Measurements from ENCODE around the gene SPATA21.

Gene SPATA21

DNA sequence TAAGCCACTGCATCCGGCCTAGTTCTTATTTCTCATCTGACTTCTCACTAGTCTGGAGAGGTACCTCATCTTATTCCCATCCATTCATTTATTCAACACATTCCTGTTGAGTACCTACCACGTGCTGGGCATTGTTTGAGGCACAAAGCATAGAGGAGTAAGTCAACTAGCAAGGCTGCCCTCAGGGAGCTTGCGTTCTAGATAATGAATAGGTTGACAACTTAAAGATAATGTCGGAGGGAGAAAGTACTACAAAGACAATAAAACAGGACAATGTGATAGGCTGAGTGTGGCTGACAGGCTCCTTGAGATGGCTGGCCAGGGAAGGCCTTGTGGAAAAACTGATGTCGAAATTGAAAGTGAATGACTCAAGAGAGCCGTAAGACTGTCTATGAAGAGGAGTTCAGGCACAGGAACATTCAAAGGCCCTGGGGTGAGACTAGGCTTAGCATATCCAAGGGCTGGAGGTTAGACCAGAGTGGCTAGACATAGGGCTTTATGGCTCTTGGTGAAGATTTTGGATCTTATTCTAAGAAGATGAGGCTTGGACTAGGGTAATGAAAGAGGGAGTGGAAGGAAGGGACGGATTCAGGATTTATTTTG lies 18.3 kb downstream of the SPATA21 start:
- no peak for DNase-seq

DNA sequence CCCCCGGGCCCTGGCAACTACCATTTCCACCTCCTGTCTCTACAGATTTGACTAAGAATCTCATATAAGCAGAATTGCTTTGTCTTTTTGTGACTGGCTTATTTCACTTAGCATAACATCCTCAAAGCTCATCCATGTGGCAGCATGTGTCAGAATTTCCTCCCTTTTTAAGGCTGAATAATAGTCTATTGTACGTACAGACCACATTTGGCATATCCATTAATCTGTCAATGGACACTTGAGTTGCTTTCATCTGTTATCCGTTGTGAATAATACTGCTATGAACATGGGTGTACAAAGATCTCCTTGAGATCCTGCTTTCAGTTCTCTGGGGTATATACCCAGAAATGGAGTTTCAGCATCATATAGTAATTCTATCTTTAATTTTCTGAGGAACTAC lies 24.0 kb downstream of the SPATA21 start:
- DNase-seq = no peak

DNA sequence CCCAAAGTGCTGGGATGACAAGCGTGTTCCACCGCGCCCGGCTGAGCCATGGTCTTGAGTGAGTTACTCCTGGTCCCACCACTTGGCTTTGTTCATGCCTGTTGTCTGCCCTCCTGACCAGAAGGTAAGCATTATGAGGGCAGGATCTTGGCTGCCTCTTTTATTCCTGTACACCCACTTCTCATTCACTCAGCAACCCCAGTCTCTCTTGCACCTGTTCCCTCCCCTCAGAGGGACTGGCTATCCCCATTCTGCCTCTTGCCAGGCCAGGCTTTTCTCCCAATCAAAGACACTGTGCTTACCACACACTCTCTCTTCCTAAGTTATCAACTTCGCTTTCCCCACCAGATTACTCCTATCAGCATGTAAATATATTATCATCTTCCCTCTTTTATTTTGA lies 26.4 kb downstream of the SPATA21 start:
- no peak for DNase-seq

DNA sequence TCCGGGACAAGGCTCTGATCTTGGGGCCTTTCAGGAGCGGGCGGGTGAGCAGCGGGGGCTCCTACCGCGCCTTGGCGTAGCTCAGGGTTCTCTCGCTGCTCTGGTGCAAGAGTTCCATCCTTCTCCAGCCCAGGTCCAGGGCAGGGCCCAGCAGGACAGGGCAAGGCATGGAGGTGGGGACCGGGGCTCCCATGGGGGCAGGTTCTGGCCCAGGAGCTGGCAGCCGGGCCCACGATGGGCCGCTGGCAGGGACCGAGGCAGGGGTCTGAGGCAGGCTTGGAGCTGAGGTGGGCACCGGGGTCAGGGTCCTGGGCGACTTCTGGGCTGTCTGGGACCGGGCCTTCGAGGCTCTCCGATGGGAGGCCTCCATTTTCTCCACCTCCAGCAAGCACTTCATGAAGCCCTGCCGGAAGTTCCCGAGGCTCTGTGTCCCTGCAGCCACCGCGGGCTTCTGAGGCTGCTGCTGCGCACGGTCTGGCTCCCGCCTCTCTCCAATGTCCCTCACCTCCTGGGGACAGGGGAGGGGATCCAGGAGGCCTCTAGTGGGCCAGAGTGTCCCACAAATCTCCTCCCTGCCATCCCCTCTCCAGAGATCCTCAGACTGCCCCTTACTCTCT lies 27.6 kb downstream of the SPATA21 start:
- no peak for DNase-seq

DNA sequence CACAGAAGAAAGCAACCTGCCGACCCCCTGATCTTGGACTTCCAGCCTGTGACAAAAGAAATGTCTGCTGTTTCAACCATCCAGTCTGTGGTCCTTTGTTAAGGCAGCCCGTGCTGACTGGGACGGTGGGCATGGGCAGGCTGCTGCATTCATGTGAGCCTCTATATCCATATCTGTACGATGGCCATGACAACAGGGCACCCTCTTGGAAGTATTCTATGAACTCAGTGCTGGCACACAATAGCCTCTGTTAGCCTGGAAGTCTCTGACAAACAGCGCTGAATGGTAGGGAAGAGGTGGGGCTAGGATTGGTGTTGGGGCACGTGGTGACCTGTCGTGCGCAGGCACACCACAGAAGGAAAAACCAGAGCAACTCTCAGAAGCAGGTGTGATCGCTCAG lies 30.4 kb downstream of the SPATA21 start:
- DNase-seq = no peak

DNA sequence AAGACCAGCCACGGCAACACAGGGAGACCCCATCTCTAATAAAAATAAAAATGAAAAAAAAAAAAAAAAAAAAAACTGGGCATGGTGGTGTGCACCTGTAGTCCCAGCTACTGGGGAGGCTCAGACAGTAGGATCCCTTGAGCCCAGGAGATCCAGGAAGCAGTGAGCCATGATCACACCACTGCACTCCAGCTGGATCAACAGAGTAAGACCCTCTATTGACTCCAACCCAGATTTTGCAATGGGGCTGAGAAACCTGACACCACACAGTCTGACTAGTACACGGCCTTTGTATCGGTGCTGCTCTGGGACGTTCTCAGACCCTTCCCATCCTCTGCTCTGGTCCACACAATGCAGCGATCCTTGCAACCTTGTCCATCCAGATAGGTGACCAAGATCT lies 31.8 kb downstream of the SPATA21 start:
- DNase-seq = no peak

DNA sequence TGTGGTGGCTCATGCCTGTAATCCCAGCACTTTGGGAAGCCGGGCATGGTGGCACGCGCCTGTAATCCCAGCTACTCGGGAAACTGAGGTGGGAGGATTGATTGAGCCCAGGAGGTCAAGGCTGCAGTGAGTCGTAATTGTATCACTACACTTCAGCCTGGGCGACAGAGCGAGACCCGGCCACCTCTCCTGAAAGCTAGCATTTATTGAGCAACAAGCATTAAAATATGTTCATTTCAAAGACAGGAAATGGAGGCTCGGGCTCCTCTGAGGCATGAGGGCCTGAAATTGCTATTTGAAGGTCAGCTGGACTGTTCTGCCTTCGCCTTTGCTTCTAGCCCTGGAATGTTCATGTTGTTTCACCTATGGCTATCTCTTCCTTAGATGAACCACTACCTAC lies 34.5 kb downstream of the SPATA21 start:
- DNase-seq = no peak

DNA sequence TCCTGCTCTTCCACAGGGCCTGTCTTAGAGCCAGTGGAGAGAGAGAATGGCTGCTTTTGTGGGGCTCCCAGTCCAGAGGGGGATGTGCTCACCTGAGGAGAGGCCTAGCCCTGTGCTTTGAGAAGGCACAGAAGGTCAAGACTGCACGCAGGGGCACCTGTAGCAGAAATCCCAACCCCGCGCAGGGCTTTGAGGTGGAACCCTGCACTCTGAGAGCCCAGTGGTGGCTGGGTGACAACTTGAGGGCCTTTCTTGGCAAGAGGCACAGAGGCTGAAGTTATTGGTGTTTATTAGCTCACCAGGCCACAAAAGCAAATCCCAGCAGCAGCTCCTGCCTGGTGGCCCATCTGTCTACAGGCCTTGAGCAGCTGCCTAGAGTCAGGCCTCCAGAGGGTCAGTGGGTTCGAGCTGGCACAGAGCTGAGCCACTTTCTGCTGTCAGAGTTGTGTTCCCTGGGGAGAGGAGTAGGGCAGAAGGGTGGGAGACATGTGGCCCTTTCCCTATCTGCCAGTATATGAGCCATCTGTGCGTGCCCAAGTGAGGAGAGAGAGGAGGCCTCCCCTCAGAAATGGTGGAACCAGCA lies 38.8 kb downstream of the SPATA21 start:
- no peak for DNase-seq

DNA sequence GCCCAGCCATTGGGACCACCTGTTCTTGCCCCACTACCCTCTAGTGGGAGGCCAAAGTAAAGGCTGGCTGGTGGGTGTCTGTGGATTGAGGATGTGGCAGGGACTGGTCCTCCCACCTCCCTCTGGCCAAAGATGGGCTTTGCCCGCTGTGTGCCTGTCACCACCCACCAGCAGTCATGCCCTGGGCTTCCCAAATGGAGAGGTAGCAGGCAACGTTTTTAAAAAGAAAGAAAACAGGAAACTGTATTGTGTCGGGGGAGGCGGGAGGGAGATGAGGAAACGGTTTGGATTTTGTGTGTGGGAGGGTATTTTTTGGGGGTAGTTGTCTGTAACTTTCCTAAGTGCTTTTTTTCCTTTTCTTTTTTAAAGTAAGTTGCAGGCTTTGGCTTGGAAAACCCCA lies 40.1 kb downstream of the SPATA21 start:
- no peak for DNase-seq

DNA sequence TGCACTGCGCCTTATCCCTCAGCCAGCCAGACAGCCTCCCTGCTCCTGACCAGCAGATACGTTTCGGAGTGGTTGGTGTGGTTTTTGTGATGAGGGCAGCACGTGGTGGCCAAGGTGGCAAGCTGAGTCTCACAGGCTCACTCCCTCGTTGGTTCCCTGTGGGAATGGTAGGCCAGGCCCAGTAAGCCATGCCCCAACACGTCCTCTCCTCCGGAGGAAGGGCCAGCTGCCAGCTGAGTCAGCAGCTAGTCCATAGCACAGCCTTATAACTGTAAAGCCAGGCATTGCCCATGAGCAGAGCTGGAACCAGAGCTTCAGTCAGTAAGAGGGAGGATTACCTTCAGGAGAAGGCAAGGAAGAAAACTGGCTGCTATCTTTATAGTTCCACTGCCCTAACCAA lies 40.6 kb downstream of the SPATA21 start:
- DNase-seq = no peak

DNA sequence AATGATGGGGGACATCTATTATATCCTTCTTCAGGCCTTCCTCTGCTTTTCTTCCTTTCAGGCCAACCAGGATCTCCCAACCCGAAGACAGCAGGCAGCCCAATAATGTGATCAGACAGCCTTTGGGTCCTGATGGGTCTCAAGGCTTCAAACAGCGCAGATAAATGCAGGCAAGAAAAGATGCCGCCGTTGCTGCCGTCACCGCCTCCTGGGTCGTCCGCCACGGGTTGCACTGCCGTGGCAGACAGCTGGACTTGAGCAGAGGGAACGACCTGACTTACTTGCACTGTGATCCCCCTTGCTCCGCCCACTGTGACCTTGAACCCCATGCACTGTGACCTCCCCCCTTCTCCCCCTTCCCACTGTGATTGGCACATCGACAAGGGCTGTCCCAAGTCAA lies 42.2 kb downstream of the SPATA21 start:
- DNase-seq = no peak

DNA sequence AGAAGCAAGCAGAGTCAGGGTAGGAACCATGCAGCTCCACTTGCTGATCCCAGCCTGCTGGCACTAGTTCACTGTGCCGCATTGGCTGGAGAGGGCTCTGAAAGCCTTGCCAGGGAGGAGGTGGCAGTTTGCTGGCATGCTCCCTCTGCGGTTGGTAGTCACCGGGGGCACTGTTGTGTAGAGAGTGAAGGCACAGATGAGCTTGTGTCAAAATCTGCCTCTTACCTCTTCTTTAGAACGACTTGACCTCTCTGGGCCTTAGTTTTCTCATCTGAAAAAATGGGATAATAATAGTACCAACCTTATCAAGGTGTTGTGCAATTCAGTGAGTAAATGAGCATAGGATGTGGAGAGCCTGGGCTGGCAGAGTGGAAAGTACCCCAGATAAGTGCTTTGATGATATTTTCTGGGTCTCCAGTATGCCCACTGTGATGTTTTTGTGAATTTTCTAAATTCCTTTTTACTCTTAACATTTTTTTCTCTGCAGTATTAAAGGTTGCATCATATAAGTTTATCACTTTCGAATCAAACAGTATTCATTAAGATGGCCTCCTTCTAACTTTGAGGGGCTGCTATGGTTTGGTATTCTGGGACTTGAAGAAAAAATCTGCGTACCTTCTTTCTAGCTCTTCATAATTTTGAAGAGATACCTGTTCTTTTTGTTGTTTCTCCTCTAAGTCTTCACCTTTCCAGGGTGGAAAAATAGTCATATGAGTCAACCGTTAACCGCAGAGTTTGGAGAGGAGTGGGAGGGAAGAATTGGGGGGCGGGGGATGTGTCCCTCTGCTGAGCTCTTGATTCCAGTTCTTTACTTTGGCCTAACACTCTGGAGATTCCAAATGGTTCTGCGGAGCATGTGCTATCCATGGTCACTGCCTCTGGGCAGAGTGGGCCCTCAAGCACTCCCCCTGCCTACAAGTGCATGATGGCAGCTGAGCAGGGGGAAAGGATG lies 43.4 kb downstream of the SPATA21 start:
- no peak for DNase-seq

DNA sequence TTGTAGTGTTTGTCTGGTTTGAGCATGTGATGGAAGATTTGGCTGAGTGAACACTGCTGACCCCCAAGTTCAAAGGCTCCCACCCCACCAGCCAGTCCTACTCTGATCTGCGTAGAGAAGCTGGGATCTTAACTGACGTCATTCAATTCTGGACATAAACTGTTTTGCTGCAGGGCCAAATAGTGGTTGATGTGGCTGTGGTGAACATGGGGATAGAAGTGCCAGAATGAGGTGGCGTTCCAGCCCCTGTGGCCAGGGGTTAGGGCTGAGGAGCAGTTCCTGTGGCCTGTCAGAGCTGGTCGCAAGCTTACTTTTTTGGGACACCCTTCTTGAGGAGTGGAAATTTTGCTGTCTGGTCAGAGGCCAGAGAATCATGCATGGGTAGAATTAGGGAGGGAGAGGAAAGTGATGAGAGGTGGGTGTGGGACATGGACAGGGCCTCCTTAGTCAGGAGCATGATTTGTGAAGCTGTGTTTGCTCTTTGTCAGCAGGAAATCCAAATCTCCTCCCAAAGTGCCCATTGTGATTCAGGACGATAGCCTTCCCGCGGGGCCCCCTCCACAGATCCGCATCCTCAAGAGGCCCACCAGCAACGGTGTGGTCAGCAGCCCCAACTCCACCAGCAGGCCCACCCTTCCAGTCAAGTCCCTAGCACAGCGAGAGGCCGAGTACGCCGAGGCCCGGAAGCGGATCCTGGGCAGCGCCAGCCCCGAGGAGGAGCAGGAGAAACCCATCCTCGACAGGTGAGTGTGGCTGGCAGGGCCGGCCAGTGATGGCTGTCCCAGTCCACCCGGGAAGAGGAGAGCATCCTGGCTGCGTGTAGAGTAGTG lies 44.3 kb downstream of the SPATA21 start:
- DNase-seq = no peak

DNA sequence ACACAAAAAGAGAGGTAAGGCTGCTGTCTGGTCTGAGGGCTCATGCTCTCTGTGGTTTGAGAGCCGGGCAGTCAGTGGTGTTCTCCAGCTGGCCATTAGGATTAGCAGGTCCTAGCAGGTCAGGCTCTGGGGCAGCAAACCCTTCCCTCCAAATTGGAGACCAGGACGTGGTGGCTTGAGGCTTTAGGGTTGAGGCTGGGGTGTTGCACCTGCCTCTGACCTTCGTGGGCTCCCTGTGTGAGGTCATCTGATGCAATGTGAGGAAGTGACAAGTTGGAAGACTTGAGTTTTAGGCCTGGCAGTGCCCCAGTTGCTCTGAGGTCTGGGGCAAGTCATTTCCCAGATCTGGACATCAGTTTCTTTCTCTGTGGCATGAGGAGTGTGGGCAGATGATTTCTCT lies 45.8 kb downstream of the SPATA21 start:
- DNase-seq = no peak

DNA sequence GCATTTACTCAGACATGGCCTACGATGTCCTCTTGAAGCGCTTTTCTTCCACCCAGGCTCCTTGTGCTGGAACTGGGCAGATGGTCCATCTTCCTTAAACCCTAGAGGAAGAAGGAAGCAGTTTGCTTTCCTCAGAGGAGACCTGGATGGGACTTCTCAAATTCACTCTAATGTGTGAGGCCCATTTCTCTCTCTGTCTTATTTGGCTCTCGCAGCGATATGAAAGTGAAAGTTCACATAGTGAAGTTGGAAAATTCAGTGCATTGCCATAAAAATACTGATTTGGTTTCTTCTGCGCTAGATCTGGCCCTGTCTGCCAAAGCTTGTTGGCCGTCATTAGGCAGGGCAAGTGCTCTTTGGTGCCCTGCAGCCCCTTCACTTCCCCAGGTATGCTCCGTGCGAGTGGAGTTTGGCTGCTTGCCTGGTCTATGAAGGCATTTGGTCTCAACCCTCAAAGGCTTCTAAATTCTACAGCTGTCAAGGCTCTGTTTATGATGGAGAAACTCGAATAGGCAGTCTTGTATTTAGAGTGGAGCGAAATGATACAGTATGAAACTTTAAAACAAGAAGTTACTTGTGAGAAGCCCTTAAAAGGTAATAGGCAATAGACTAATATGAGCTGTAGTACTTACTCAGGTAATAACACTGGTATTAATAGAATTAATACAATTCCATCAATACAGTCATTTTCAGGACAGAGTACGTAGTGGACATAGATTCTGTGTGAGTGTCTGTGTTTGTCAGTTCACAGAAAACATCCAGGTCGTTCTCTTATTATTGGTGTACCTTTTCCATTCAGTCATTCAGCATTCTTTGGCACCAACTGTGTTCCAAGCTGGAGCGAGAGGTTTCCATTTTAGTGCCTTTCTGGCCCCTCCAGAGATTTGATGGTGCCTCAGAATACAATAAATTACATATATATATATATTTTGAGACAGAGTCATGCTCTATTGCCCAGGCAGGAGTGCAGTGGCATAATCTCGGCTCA lies 49.7 kb downstream of the SPATA21 start:
- DNase-seq = no peak

DNA sequence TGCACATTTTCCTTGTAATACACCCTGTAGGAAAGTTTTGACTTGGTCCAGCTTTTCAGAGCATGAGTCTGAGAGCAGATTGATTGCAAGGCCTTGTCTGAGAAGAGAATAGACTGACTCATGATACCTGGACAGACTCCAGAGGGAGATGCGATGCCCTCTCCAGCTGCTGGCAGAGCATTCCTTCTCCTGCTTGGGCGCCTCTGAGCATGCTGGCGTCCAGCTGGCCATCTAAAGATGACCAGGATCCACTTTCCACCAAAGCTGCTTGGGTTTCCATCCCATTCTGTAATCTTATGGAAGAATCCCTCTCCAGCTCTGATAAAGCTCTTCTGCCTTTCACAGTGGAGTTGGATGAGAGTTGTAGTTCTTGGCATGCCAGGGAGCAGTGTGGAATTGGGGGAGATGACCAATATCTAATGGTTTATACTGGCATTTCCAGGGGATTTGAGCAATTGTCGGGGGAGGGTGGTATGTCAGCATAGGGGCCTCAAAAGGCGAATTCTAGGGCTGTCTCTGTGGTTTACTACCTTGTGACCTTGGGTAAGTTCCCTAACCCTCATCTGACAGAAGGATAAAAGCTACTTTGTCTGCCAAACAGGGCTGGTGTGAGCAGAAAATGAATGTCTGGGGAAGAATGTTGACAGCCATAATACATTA lies 50.6 kb downstream of the SPATA21 start:
- no peak for DNase-seq

DNA sequence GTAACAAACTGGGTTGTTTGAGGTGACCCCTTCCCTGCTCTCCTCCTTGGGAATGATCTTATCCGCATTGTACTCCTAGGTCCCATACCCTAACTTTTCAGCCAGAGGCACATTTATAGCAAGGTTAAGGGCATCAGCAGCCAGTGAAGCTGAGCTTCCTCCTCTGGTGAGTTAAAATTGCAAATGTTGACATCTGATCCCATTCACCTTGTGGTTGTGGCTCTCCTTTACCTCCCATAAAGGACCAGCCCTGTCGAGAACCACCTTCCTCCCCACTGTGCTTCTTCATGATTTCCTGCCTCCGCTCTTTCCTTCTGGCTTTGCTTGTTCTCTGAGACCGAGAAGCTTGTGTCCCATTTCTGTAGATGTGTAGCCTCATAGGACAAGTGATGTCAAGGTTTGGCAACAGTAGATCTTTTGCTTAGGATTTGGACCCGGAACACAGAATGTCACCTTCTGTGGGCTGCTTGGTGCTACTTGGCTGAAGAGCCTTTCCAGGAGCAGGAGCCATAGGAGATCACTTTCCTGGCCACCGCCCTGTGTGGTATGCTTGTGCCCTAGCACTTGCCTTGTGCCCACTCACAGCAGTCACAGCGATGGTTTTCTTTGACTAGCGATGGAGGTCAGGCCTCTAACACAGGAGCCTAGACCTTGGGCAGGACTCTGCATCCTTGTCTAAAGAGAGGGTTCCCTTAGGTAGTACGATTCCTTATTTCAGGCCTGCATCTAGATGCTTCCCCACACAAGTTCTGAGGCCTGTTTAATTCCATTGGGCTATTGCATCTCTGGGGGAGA lies 51.4 kb downstream of the SPATA21 start:
- no peak for DNase-seq

DNA sequence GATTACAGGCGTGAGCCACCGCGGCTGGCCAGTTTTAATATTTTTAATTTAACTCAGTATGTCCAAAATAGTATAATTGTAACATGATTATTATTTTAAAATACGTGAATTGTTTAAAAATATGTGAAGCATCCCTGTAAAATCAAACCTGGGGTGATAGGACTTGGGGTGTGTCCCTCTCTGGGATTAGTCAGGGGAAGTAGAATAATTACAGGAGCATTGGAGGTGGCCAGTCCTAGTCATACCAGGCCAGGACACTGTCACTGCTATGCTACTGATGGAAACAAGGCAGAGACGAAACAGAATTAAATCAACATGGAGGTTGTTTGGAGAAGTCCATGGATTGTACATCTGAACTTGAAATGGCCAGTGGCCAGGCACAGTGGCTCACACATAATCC lies 53.3 kb downstream of the SPATA21 start:
- no peak for DNase-seq

DNA sequence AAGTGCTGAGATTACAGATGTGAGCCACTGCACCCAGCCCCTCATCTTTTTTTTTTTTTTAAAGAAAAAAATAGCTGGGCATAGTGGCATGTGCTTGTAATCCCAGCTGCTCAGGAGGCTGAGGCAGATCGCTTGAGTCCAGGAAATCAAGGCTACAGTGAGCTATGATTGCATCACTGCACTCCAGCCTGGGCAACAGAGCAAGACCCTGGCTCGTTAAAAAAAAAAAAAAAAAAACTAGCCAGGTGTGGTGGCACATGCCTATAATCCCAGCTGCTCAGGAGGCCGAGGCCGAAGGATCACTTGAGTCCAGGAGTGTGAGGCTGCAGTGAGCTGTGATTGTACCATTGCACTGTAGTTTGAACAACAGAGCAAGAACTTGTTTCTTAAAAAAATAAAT lies 56.4 kb downstream of the SPATA21 start:
- DNase-seq = no peak

DNA sequence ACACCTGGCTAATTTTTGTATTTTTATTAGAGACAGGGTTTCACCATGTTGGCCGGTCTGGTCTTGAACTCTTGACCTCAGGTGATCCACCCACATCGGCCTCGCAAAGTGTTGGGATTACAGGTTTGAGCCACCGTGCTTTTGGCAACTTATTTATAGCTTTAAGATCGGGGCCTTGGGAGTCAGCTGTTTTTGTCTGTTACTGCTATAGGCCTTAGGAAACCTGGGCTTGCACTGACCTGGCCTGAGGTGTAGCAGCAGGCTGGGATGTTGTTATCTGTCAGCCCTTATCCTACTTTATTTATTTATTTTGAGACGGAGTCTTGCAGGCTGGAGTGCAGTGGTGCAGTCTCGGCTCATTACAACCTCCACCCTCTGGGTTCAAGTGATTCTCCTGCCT lies 58.8 kb downstream of the SPATA21 start:
- DNase-seq = no peak
